Neuronal stem cell (in vitro differentiated cells): ENCODE data around the gene SNUPN.

Source experiments
- DNase-seq: peaks from one replicate; pipeline ENCODE4 v3.0.0-alpha.2; 2013; ENCODE audit warnings: low spot score
- H2AFZ ChIP-seq: one replicate; pipeline ENCODE4 v1.6.1; 2013; ENCODE audit warnings: mild to moderate bottlenecking, low read length, inconsistent platforms
- H2AK5ac ChIP-seq: 2 replicates; pipeline ENCODE4 v1.6.1; 2013; ENCODE audit warnings: low read depth, mild to moderate bottlenecking, inconsistent platforms, low read length, moderate library complexity, mixed read lengths
- H2BK120ac ChIP-seq: 2 replicates; pipeline ENCODE4 v1.6.1; 2013; ENCODE audit warnings: low read depth, mild to moderate bottlenecking, inconsistent platforms, low read length, moderate library complexity, mixed read lengths
- H2BK12ac ChIP-seq: one replicate; pipeline ENCODE4 v1.6.1; 2013; ENCODE audit warnings: low read length, inconsistent platforms
- H2BK15ac ChIP-seq: 2 replicates; pipeline ENCODE4 v1.6.1; 2013; ENCODE audit warnings: mild to moderate bottlenecking, low read length, inconsistent platforms, mixed read lengths
- H2BK5ac ChIP-seq: one replicate; pipeline ENCODE4 v1.6.1; 2013; ENCODE audit warnings: inconsistent platforms, mild to moderate bottlenecking, low read length, moderate library complexity
- H3K14ac ChIP-seq: one replicate; pipeline ENCODE4 v1.6.1; 2013; ENCODE audit warnings: low read length, inconsistent platforms
- H3K18ac ChIP-seq: 2 replicates; pipeline ENCODE4 v1.6.1; 2013; ENCODE audit warnings: low read length, inconsistent platforms
- H3K23ac ChIP-seq: 2 replicates; pipeline ENCODE4 v1.6.1; 2013; ENCODE audit warnings: low read depth, mild to moderate bottlenecking, mixed read lengths, low read length, inconsistent platforms; ENCODE audit not compliant: poor library complexity
- H3K27ac ChIP-seq: replicated peaks from 3 replicates; pipeline ENCODE4 v1.5.1; 2013; ENCODE audit warnings: low read length, inconsistent platforms
- H3K27me3 ChIP-seq, 3 experiments: 2 replicates each; pipeline ENCODE4 v1.6.1; 2013; ENCODE audit warnings: low read length in 3 of 3, mild to moderate bottlenecking in 2 of 3, inconsistent platforms in 1 of 3, low read depth in 1 of 3, mixed read lengths in 1 of 3, moderate library complexity in 1 of 3; ENCODE audit not compliant: control insufficient read depth in 3 of 3, insufficient read depth in 3 of 3
- H3K36me3 ChIP-seq, 2 donors: replicated peaks in 1 of 2; 2 replicates each; pipeline ENCODE4 v1.6.1; 2013; ENCODE audit warnings: low read length in 2 of 2; ENCODE audit not compliant: control insufficient read depth in 2 of 2, insufficient read depth in 2 of 2
- H3K4ac ChIP-seq: 2 replicates; pipeline ENCODE4 v1.6.1; 2013; ENCODE audit warnings: inconsistent platforms, mild to moderate bottlenecking, low read length, moderate library complexity
- H3K4me1 ChIP-seq, 2 donors: 1 replicate in 1 of 2; 2 replicates in 1 of 2; pipeline ENCODE4 v1.6.1; 2013; ENCODE audit warnings: low read length in 2 of 2, low read depth in 1 of 2; ENCODE audit not compliant: control insufficient read depth in 2 of 2, insufficient read depth in 1 of 2
- H3K4me2 ChIP-seq: one replicate; pipeline ENCODE4 v1.6.1; 2013; ENCODE audit warnings: mild to moderate bottlenecking, low read length, inconsistent platforms; ENCODE audit not compliant: insufficient read depth, poor library complexity, severe bottlenecking
- H3K4me3 ChIP-seq, 2 donors: 2 replicates each; pipeline ENCODE4 v1.5.1; 2013; ENCODE audit warnings: low read length in 2 of 2, mild to moderate bottlenecking in 2 of 2, inconsistent platforms in 1 of 2, moderate library complexity in 1 of 2
- H3K79me1 ChIP-seq: one replicate; pipeline ENCODE4 v1.6.1; 2013; ENCODE audit warnings: low read depth, mild to moderate bottlenecking, inconsistent platforms, low read length, moderate library complexity
- H3K9ac ChIP-seq: one replicate; pipeline ENCODE4 v1.6.1; 2013; ENCODE audit warnings: mild to moderate bottlenecking, low read depth, low read length, inconsistent platforms; ENCODE audit not compliant: poor library complexity
- H3K9me3 ChIP-seq, 2 donors: replicated peaks in 1 of 2; 2 replicates each; pipeline versions ENCODE3 to v1.6.1; 2013; ENCODE audit warnings: low read length in 2 of 2, mild to moderate bottlenecking in 2 of 2, inconsistent platforms in 1 of 2, low read depth in 1 of 2, mixed read lengths in 1 of 2, moderate library complexity in 1 of 2; ENCODE audit not compliant: control insufficient read depth in 2 of 2, insufficient read depth in 1 of 2
- H4K8ac ChIP-seq: one replicate; pipeline ENCODE4 v1.6.1; 2013; ENCODE audit warnings: low read depth, mild to moderate bottlenecking, inconsistent platforms, low read length, moderate library complexity
- H4K91ac ChIP-seq: one replicate; pipeline ENCODE4 v1.6.1; 2013; ENCODE audit warnings: low read length, low read depth, mild to moderate bottlenecking, inconsistent platforms; ENCODE audit not compliant: poor library complexity
- WGBS, 2 donors: extraction: QIAGEN DNeasy Blood & Tissue Kit; methylation state at CpG; one replicate each; pipeline ENCODE4 v1.1.7; 2013; ENCODE audit warnings: missing lambda C conversion rate in 2 of 2, mixed read lengths in 1 of 2; ENCODE audit not compliant: insufficient read length in 2 of 2, insufficient replicate concordance in 1 of 2; ENCODE audit errors: extremely low coverage in 2 of 2; 5-methylcytosine and 5-hydroxymethylcytosine counted together

SNUPN gene

GRCh38 chr15:75620841-75621391, 4.6 kb downstream of the SNUPN start:
- no peak overlapping the region for H3K4me3 ChIP-seq
- peak overlapping the region; percentile 10 for H3K27ac ChIP-seq
- peaks cover 8 to 47% of the 10 kb centered on the region in 2 donors for H3K36me3 ChIP-seq
- no peak overlapping the region for H3K18ac ChIP-seq
- no peak overlapping the region for H3K9ac ChIP-seq
- H3K14ac ChIP-seq: no peak overlapping the region
- H4K8ac ChIP-seq: no peak overlapping the region
- WGBS, 2 donors: no CpG with 5 or more reads among the region's 7 CpGs
- no peak overlapping the region for H3K4me2 ChIP-seq
- DNase-seq: no peak
- no peaks in the 10 kb centered on the region for H3K79me1 ChIP-seq
- no peak overlapping the region for H2BK15ac ChIP-seq
- H3K4me1 ChIP-seq: no peaks in the 10 kb centered on the region
- no peak overlapping the region for H2AK5ac ChIP-seq
- no peaks in the 10 kb centered on the region for H3K9me3 ChIP-seq
- H3K23ac ChIP-seq: no peak overlapping the region
- no peak overlapping the region for H2AFZ ChIP-seq
- no peak overlapping the region for H2BK5ac ChIP-seq
- no peak overlapping the region for H2BK12ac ChIP-seq
- H3K27me3 ChIP-seq: no peaks in the 10 kb centered on the region
- H4K91ac ChIP-seq: no peak overlapping the region
- no peak overlapping the region for H3K4ac ChIP-seq
- no peak overlapping the region for H2BK120ac ChIP-seq

- H3K4me2 ChIP-seq: no peak overlapping the region
- H2BK5ac ChIP-seq: no peak overlapping the region
- no peaks in the 10 kb centered on the region for H3K79me1 ChIP-seq
- no peak overlapping the region for H3K9ac ChIP-seq
- H2BK15ac ChIP-seq: no peak overlapping the region
- no peak overlapping the region for H3K18ac ChIP-seq
- H3K14ac ChIP-seq: no peak overlapping the region
- H4K91ac ChIP-seq: no peak overlapping the region
- no peak overlapping the region for H4K8ac ChIP-seq
- H3K36me3 ChIP-seq: peaks cover 10 to 52% of the 10 kb centered on the region in 2 donors
- DNase-seq: no peak
- no peaks in the 10 kb centered on the region for H3K4me1 ChIP-seq
- no peak overlapping the region for H3K4me3 ChIP-seq
- no CpG with 5 or more reads among the region's 4 CpGs for WGBS, 2 donors
- H3K9me3 ChIP-seq: no peaks in the 10 kb centered on the region
- no peak overlapping the region for H2AK5ac ChIP-seq
- H3K23ac ChIP-seq: no peak overlapping the region
- no peaks in the 10 kb centered on the region for H3K27me3 ChIP-seq
- H2AFZ ChIP-seq: no peak overlapping the region
- no peak overlapping the region for H3K27ac ChIP-seq
- no peak overlapping the region for H2BK12ac ChIP-seq
- H2BK120ac ChIP-seq: no peak overlapping the region
- H3K4ac ChIP-seq: no peak overlapping the region
Measured at GRCh38 chr15:75620058-75620820, 5.3 kb downstream of the SNUPN start.

- Histone ChIP-seq H2BK5ac (no peak overlapping the region), H3K4me3 (no peak overlapping the region), H2AFZ (no peak overlapping the region), H3K27me3 (no peaks in the 10 kb centered on the region), H3K4me1 (no peaks in the 10 kb centered on the region), H3K9me3 (no peaks in the 10 kb centered on the region), H4K8ac (no peak overlapping the region), H2BK15ac (no peak overlapping the region), H2BK120ac (no peak overlapping the region), H3K14ac (no peak overlapping the region), H2BK12ac (no peak overlapping the region), H4K91ac (no peak overlapping the region), H3K36me3 (peaks cover 11 to 81% of the 10 kb centered on the region in 2 donors), H3K18ac (no peak overlapping the region), H3K23ac (no peak overlapping the region), H2AK5ac (no peak overlapping the region), H3K79me1 (no peaks in the 10 kb centered on the region), H3K4me2 (no peak overlapping the region), H3K4ac (no peak overlapping the region), H3K9ac (no peak overlapping the region), H3K27ac (no peak overlapping the region)
- DNase-seq: no peak
Measured at GRCh38 chr15:75616766-75617165, 8.8 kb downstream of the SNUPN start.

GRCh38 chr15:75606711-75607699, 18.5 kb downstream of the SNUPN start:
- Histone ChIP-seq H2BK12ac (no peak overlapping the region), H3K4ac (no peak overlapping the region), H3K27ac (no peak overlapping the region), H2BK5ac (no peak overlapping the region), H3K4me3 (no peak overlapping the region), H3K4me1 (no peaks in the 10 kb centered on the region), H3K9me3 (no peaks in the 10 kb centered on the region), H4K91ac (no peak overlapping the region), H4K8ac (no peak overlapping the region), H3K27me3 (no peaks in the 10 kb centered on the region), H3K4me2 (no peak overlapping the region), H3K18ac (no peak overlapping the region), H2AK5ac (no peak overlapping the region), H2BK120ac (no peak overlapping the region), H3K14ac (no peak overlapping the region), H3K79me1 (no peaks in the 10 kb centered on the region), H2BK15ac (no peak overlapping the region), H3K36me3 (peaks cover 15 to 64% of the 10 kb centered on the region in 2 donors), H3K23ac (no peak overlapping the region), H3K9ac (no peak overlapping the region), H2AFZ (no peak overlapping the region)
- WGBS, 2 donors: no CpG with 5 or more reads among the region's 6 CpGs
- no peak for DNase-seq
